B cell (primary cell): ENCODE data around the gene CRYBG3. TPM values are rescaled to one million over a fixed set of nuclear protein-coding genes. Genes with fewer than 3 reads are reported as not detected.

Experiments used
- ATAC-seq: fragments of 200-7000 bp; cut with Tn5 transposase; one replicate; pipeline ENCODE4 v1.10.0; 2021; ENCODE audit warnings: low read depth, mild to moderate bottlenecking, moderate number of reproducible peaks, moderate library complexity
- CTCF ChIA-PET: fragments of 350-600 bp; sonication (Branson Sonifier 250); formaldehyde crosslinking; loops from one replicate; lab custom pipeline; 2021; ENCODE audit warnings: antibody characterized with exemption, inconsistent platforms; lab: Charles Lee
- POLR2A ChIA-PET: fragments of 350-600 bp; sonication (Branson Sonifier 250); formaldehyde crosslinking; loops from one replicate; lab custom pipeline; 2021; ENCODE audit warnings: antibody characterized with exemption; lab: Charles Lee
- DNase-seq: peaks from one replicate; pipeline ENCODE4 v3.0.0; 2013
- H2AFZ ChIP-seq: 2 replicates; pipeline ENCODE4 v1.6.1; 2012; ENCODE audit warnings: mild to moderate bottlenecking, low read depth, low read length; ENCODE audit not compliant: insufficient read depth, poor library complexity, severe bottlenecking
- H3K27ac ChIP-seq, 2 donors: 1 replicate in 1 of 2; 2 replicates in 1 of 2; pipeline ENCODE4 v1.5.1; 2012 to 2013; ENCODE audit warnings: low read length in 2 of 2, mild to moderate bottlenecking in 2 of 2, moderate library complexity in 1 of 2
- H3K27me3 ChIP-seq, 4 experiments: fragments of 200-600 bp in 1 of 4; sonication (generic) in 1 of 4; replicated peaks in 1 of 4; 1 replicate in 2 of 4; 2 replicates in 2 of 4; pipeline versions ENCODE4 v1.6.1 to v1.7.0; 2013 to 2016; ENCODE audit warnings: low read length in 3 of 4, mild to moderate bottlenecking in 2 of 4, mixed read lengths in 1 of 4, moderate library complexity in 1 of 4; ENCODE audit not compliant: insufficient read depth in 4 of 4, control insufficient read depth in 3 of 4; ENCODE audit errors: control extremely low read depth in 1 of 4
- H3K36me3 ChIP-seq, 2 experiments: replicated peaks in 1 of 2; 1 replicate in 1 of 2; 2 replicates in 1 of 2; pipeline versions ENCODE4 v1.6.1 to v1.7.1; 2013; ENCODE audit warnings: low read length in 1 of 2; ENCODE audit not compliant: insufficient read depth in 2 of 2, control insufficient read depth in 1 of 2; ENCODE audit errors: control extremely low read depth in 1 of 2, extremely low read depth in 1 of 2
- H3K4me1 ChIP-seq, 2 donors: fragments of 200-600 bp in 1 of 2; sonication (generic) in 1 of 2; 1 replicate in 1 of 2; 2 replicates in 1 of 2; pipeline versions ENCODE4 v1.5.1 to v1.6.1; 2013 to 2017; ENCODE audit warnings: low read length in 2 of 2; ENCODE audit not compliant: control insufficient read depth in 2 of 2, insufficient read depth in 2 of 2
- H3K4me2 ChIP-seq: replicated peaks from 2 replicates; pipeline ENCODE3; 2012; ENCODE audit warnings: mild to moderate bottlenecking, low read depth, low read length; ENCODE audit not compliant: poor library complexity, severe bottlenecking
- H3K4me3 ChIP-seq, 5 experiments: fragments of 200-600 bp in 1 of 5; sonication (generic) in 1 of 5; 1 replicate in 3 of 5; 2 replicates in 2 of 5; pipeline versions ENCODE4 v1.5.1 to v1.7.0; 2011 to 2016; ENCODE audit warnings: low read length in 4 of 5, mild to moderate bottlenecking in 4 of 5, low read depth in 2 of 5, control low read depth in 1 of 5, moderate library complexity in 1 of 5; ENCODE audit not compliant: insufficient read depth in 1 of 5; ENCODE audit errors: control extremely low read depth in 1 of 5, extremely low read depth in 1 of 5
- H3K79me2 ChIP-seq: fragments of 200-600 bp; sonication (generic); one replicate; pipeline ENCODE4 v1.6.0; 2016; ENCODE audit warnings: low read length; ENCODE audit not compliant: control insufficient read depth, insufficient read depth
- H3K9ac ChIP-seq: fragments of 200-600 bp; sonication (generic); 2 replicates; pipeline ENCODE4 v1.6.1; 2017; ENCODE audit warnings: mild to moderate bottlenecking, low read length, moderate library complexity
- H3K9me3 ChIP-seq, 3 donors: one replicate each; pipeline versions ENCODE4 v1.6.1 to v1.7.1; 2013; ENCODE audit warnings: low read length in 2 of 3; ENCODE audit not compliant: control insufficient read depth in 2 of 3, insufficient read depth in 1 of 3; ENCODE audit errors: control extremely low read depth in 1 of 3
- H4K20me1 ChIP-seq: 2 replicates; pipeline ENCODE4 v1.6.0; 2012; ENCODE audit warnings: mild to moderate bottlenecking, low read length; ENCODE audit not compliant: insufficient read depth, control insufficient read depth, poor library complexity, severe bottlenecking
- H3K27ac Mint-ChIP-seq: one replicate; pipeline ENCODE4 v1.8.0; 2021; ENCODE audit warnings: mixed read lengths
- H3K27me3 Mint-ChIP-seq: one replicate; pipeline ENCODE4 v1.8.0; 2021; ENCODE audit warnings: mixed read lengths
- H3K4me1 Mint-ChIP-seq: one replicate; pipeline ENCODE4 v1.8.0; 2021; ENCODE audit warnings: mixed read lengths
- H3K4me3 Mint-ChIP-seq: one replicate; pipeline ENCODE4 v1.8.0; 2021; ENCODE audit warnings: mixed read lengths
- H3K9me3 Mint-ChIP-seq: one replicate; pipeline ENCODE4 v1.8.0; 2022; ENCODE audit warnings: mixed read lengths; ENCODE audit not compliant: insufficient read depth
- EZH2 ChIP-seq: IDR thresholded peaks from 2 replicates; pipeline ENCODE4 v1.6.1; 2012; ENCODE audit warnings: borderline replicate concordance, low read depth, mild to moderate bottlenecking, moderate library complexity, low read length; ENCODE audit not compliant: insufficient read depth, poor library complexity, severe bottlenecking
- WGBS: methylation state at CpG from one replicate; pipeline ENCODE4 v1.1.5; 2013; ENCODE audit warnings: missing lambda C conversion rate; ENCODE audit not compliant: insufficient coverage; 5-methylcytosine and 5-hydroxymethylcytosine counted together
- intact Hi-C: fragments of 100-400 bp; cut with micrococcal nuclease; formaldehyde crosslinking; loops from one replicate; pipeline ENCODE4 v1.10.0; 2022
- polyA plus RNA-seq: library from polyadenylated mRNA; depleted of rRNA; stranded (reverse); fragments of >200 nt; gene quantifications from 2 replicates; pipeline ENCODE4 v1.2.3, GENCODE V29; 2012
- total RNA-seq, 2 donors: library from RNA; stranded (reverse); fragments of 120-200 nt in 1 of 2; gene quantifications; 1 replicate in 1 of 2; 2 replicates in 1 of 2; pipeline versions ENCODE4 v1.2.3 to v1.2.4, GENCODE V29; 2013 to 2022
- TF ChIP-seq, protein P1 (sequence below): fragments of 200-600 bp; IDR thresholded peaks from one replicate; pipeline ENCODE4 v1.8.0; 2022; ENCODE audit warnings: antibody characterized with exemption, mild to moderate bottlenecking

The CRYBG3 gene
- total and polyA plus RNA-seq, 2 donors (not counting 1 experiment from before 2014, with no cell fraction given), result 2.2 to 3.0 TPM

DNA sequence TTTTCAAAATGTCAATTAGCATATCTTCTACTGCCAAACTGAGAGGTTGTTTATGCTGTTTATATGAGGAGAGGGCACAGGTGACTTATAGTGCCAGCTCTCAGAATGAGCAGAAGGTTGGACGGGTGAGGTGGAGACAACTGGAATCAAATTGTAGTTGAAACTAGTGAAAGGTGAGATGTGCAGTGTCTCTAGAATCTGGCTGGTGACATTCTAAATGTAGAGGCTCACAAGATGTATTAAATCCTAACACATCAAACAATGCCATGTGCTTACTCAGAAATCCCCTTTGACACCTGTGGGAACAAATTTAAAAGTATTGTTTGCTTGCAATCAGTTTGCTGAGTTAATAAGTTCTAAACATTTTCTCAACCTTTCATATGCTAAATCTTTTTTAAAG is 40.8 kb downstream of the CRYBG3 start:
- H3K9me3 Mint-ChIP-seq, result no peaks in the 10 kb centered on the region
- H3K4me2 ChIP-seq, result no peak overlapping the region
- intact Hi-C loops, result no loop called here
- no peaks in the 10 kb centered on the region for H3K4me1 Mint-ChIP-seq
- no peak overlapping the region for H3K4me3 Mint-ChIP-seq
- H3K27ac ChIP-seq, result no peak overlapping the region
- WGBS, result 83% methylated on average over 1 of the region's 1 CpG
- DNase-seq, result no peak
- H3K27me3 ChIP-seq, result no peaks in the 10 kb centered on the region
- H3K27ac Mint-ChIP-seq, result no peak overlapping the region
- H3K79me2 ChIP-seq, result no peaks in the 10 kb centered on the region
- H4K20me1 ChIP-seq, result no peaks in the 10 kb centered on the region
- peaks cover 0 to 1% (median 0%) of the 10 kb centered on the region in 3 donors for H3K9me3 ChIP-seq
- no peak overlapping the region for H3K9ac ChIP-seq
- POLR2A ChIA-PET, result no interaction called here
- peaks cover 3% of the 10 kb centered on the region for H3K27me3 Mint-ChIP-seq
- no peak overlapping the region for H2AFZ ChIP-seq
- H3K4me3 ChIP-seq, result no peak overlapping the region
- TF ChIP-seq, protein P1, sequence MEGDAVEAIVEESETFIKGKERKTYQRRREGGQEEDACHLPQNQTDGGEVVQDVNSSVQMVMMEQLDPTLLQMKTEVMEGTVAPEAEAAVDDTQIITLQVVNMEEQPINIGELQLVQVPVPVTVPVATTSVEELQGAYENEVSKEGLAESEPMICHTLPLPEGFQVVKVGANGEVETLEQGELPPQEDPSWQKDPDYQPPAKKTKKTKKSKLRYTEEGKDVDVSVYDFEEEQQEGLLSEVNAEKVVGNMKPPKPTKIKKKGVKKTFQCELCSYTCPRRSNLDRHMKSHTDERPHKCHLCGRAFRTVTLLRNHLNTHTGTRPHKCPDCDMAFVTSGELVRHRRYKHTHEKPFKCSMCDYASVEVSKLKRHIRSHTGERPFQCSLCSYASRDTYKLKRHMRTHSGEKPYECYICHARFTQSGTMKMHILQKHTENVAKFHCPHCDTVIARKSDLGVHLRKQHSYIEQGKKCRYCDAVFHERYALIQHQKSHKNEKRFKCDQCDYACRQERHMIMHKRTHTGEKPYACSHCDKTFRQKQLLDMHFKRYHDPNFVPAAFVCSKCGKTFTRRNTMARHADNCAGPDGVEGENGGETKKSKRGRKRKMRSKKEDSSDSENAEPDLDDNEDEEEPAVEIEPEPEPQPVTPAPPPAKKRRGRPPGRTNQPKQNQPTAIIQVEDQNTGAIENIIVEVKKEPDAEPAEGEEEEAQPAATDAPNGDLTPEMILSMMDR, result no peak
- no peak for TF ChIP-seq EZH2
- H3K36me3 ChIP-seq, result no peaks in the 10 kb centered on the region
- no peaks in the 10 kb centered on the region for H3K4me1 ChIP-seq
- no peak for ATAC-seq
- CTCF ChIA-PET, result no interaction called here

DNA sequence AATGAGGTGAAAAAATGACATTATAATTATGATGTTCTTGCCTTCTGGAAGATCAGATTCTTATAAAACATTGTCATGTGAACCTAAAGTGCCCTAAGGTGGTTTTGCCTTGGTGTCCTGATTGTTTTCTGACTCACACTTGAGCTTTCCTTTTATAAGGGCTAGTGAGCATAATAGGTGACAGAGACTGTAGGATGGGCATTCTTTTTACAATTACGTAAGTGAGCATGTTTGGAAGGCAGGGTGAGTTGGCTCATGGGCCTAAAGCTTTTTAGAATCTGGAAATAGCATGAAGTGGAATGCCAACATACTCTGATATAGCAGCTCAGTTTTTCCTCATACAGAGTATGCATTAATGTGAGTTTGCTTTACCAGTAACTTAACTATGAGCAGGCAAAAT is 41.2 kb downstream of the CRYBG3 start:
- no peak overlapping the region for H3K27ac Mint-ChIP-seq
- peaks cover 3% of the 10 kb centered on the region for H3K27me3 Mint-ChIP-seq
- H3K4me1 ChIP-seq, result no peaks in the 10 kb centered on the region
- H3K9me3 Mint-ChIP-seq, result no peaks in the 10 kb centered on the region
- H3K4me2 ChIP-seq, result no peak overlapping the region
- H3K4me3 Mint-ChIP-seq, result no peak overlapping the region
- ATAC-seq (no peak), DNase-seq (no peak)
- no peaks in the 10 kb centered on the region for H3K27me3 ChIP-seq
- no peak overlapping the region for H2AFZ ChIP-seq
- WGBS, result no CpG with 5 or more reads among the region's 1 CpG
- H3K9ac ChIP-seq, result no peak overlapping the region
- ChIA-PET CTCF (no interaction called here), POLR2A (no interaction called here)
- TF ChIP-seq EZH2, result no peak
- TF ChIP-seq, protein P1, result no peak
- no peaks in the 10 kb centered on the region for H3K4me1 Mint-ChIP-seq
- no peaks in the 10 kb centered on the region for H3K79me2 ChIP-seq
- H3K27ac ChIP-seq, result no peak overlapping the region
- no peaks in the 10 kb centered on the region for H3K36me3 ChIP-seq
- H3K4me3 ChIP-seq, result no peak overlapping the region
- no peaks in the 10 kb centered on the region for H4K20me1 ChIP-seq
- intact Hi-C loops, result no loop called here
- peaks cover 0 to 1% (median 0%) of the 10 kb centered on the region in 3 donors for H3K9me3 ChIP-seq
